K562 (cell line): ENCODE data around the gene PHKB. TPM values are rescaled to one million over a fixed set of nuclear protein-coding genes. Genes with fewer than 3 reads are reported as not detected.

Source experiments
- ATAC-seq: fragments of 200-7000 bp; cut with Tn5 transposase; 3 replicates; pipeline ENCODE4 v1.9.1; 2020; ENCODE audit warnings: moderate library complexity
- BruUV-seq: library from RNA; stranded (reverse); fragments of 400-500 nt; replicated peaks from 2 replicates; lab custom pipeline; 2021; lab: Mats Ljungman, UMichigan
- CTCF ChIA-PET: fragments of 300-600 bp; formaldehyde crosslinking; extraction: SDS; loops from one replicate; lab custom pipeline; 2021; ENCODE audit warnings: low intra/inter-chr PET ratio; lab: Yijun Ruan, JAX
- POLR2A ChIA-PET: fragments of 300-600, 350-650 bp; sonication (Branson Sonifier 250); formaldehyde crosslinking; extraction: SDS; loops from one replicate; lab custom pipeline; 2021; ENCODE audit warnings: antibody characterized with exemption, inconsistent platforms; lab: Yijun Ruan, JAX
- DNase-seq, 4 experiments: peaks; one replicate each; pipeline versions ENCODE4 v3.0.0 to v3.0.0-alpha.2; 2011 to 2018; ENCODE audit warnings: low spot score in 3 of 4, mixed read lengths in 3 of 4; ENCODE audit errors: extremely low read depth in 1 of 4
- FAIRE-seq: peaks from 2 replicates; lab custom pipeline; 2011; peaks lifted over from hg19 to GRCh38; lab: Jason Lieb, UNC
- H2AFZ ChIP-seq: 2 replicates; pipeline ENCODE4 v1.6.0; 2011; ENCODE audit warnings: low read depth, low read length, control low read depth, inconsistent platforms
- H3K27ac ChIP-seq: fragments of 200-600 bp; 3 replicates; pipeline ENCODE4 v1.8.0; 2011; ENCODE audit warnings: low read depth, mild to moderate bottlenecking, control low read depth, inconsistent platforms, low read length, moderate library complexity, mixed read lengths; ENCODE audit errors: extremely low read depth
- H3K27me3 ChIP-seq, 2 experiments: fragments of 300-600 bp in 1 of 2; 2 replicates in 1 of 2; 3 replicates in 1 of 2; pipeline versions ENCODE4 v1.6.0 to v1.8.0; 2011; ENCODE audit warnings: inconsistent platforms in 2 of 2, low read length in 2 of 2, mild to moderate bottlenecking in 1 of 2, mixed read lengths in 1 of 2, moderate library complexity in 1 of 2; ENCODE audit not compliant: control insufficient read depth in 2 of 2, insufficient read depth in 2 of 2
- H3K36me3 ChIP-seq: fragments of 300-600 bp; 3 replicates; pipeline ENCODE4 v1.8.0; 2011; ENCODE audit warnings: mild to moderate bottlenecking, low read length, inconsistent platforms; ENCODE audit not compliant: control insufficient read depth, insufficient read depth
- H3K4me1 ChIP-seq, 2 experiments: fragments of 200-600 bp in 1 of 2; replicated peaks in 1 of 2; 2 replicates in 1 of 2; 3 replicates in 1 of 2; pipeline versions ENCODE4 v1.5.1 to v1.8.0; 2011; ENCODE audit warnings: inconsistent platforms in 2 of 2, low read length in 2 of 2, mild to moderate bottlenecking in 1 of 2, mixed read lengths in 1 of 2, moderate library complexity in 1 of 2; ENCODE audit not compliant: control insufficient read depth in 2 of 2, insufficient read depth in 2 of 2
- H3K4me2 ChIP-seq: 2 replicates; pipeline ENCODE4 v1.6.1; 2011; ENCODE audit warnings: low read length, control low read depth, inconsistent platforms, mixed read lengths; ENCODE audit not compliant: insufficient read depth
- H3K4me3 ChIP-seq: fragments of 200-600 bp; sonication (generic), shearing (Covaris generic); 2 replicates; pipeline ENCODE4 v1.5.1; 2016; ENCODE audit warnings: control low read depth, inconsistent platforms
- H3K79me2 ChIP-seq: fragments of 200-600 bp; 3 replicates; pipeline ENCODE4 v1.8.0; 2011; ENCODE audit warnings: low read length, inconsistent platforms; ENCODE audit not compliant: control insufficient read depth, insufficient read depth
- H3K9ac ChIP-seq, 2 experiments: 2 replicates each; pipeline versions ENCODE4 v1.6.0 to v1.6.1; 2011; ENCODE audit warnings: low read depth in 2 of 2, low read length in 2 of 2, control low read depth in 1 of 2, inconsistent platforms in 1 of 2, mild to moderate bottlenecking in 1 of 2, mixed read lengths in 1 of 2; ENCODE audit not compliant: insufficient read depth in 1 of 2
- H3K9me1 ChIP-seq: one replicate; pipeline ENCODE4 v1.6.0; 2011; ENCODE audit warnings: inconsistent platforms, mild to moderate bottlenecking, low read length, moderate library complexity; ENCODE audit not compliant: control insufficient read depth, insufficient read depth
- H3K9me3 ChIP-seq: replicated peaks from 2 replicates; pipeline ENCODE4 v1.5.1; 2011; ENCODE audit warnings: low read depth, low read length, inconsistent platforms; ENCODE audit not compliant: control insufficient read depth, insufficient read depth
- H4K20me1 ChIP-seq: replicated peaks from 2 replicates; pipeline ENCODE4 v1.6.1; 2011; ENCODE audit warnings: low read length, inconsistent platforms, mixed read lengths; ENCODE audit not compliant: control insufficient read depth, insufficient read depth
- CHD4 ChIP-seq: fragments of 200-600 bp; sonication (generic); IDR thresholded peaks from 3 replicates; pipeline ENCODE4 v1.6.1; 2012; ENCODE audit warnings: low read depth, mild to moderate bottlenecking, mixed read lengths, low read length, inconsistent platforms; ENCODE audit not compliant: insufficient read depth, insufficient replicate concordance, poor library complexity, severe bottlenecking
- CTBP1 ChIP-seq: fragments of 450-650 bp; IDR thresholded peaks from 2 replicates; pipeline ENCODE4 v1.6.1; 2016; ENCODE audit warnings: borderline replicate concordance
- MCM5 ChIP-seq: fragments of 450-650 bp; IDR thresholded peaks from 2 replicates; pipeline ENCODE4 v1.6.1; 2016; ENCODE audit warnings: low read depth
- MYNN ChIP-seq, 2 experiments: sonication (generic); formaldehyde crosslinking in 1 of 2; IDR thresholded peaks; 2 replicates each; pipeline versions ENCODE4 v1.5.0 to v1.6.1; 2016 to 2020; ENCODE audit warnings: antibody characterized with exemption in 1 of 2, missing genetic modification reagents in 1 of 2
- POU5F1 ChIP-seq: fragments of 150-350 bp; IDR thresholded peaks from 2 replicates; pipeline ENCODE4 v1.6.1; 2014; ENCODE audit warnings: borderline replicate concordance, low read length, low read depth, mild to moderate bottlenecking; ENCODE audit not compliant: partially characterized antibody
- PREB ChIP-seq: sonication (generic); formaldehyde crosslinking; IDR thresholded peaks from 2 replicates; pipeline ENCODE4 v1.8.1; 2023; ENCODE audit warnings: mild to moderate bottlenecking, missing genetic modification reagents
- SETDB1 ChIP-seq: IDR thresholded peaks from one replicate; pipeline ENCODE4 v1.6.1; 2012; ENCODE audit warnings: low read length, control low read depth, inconsistent platforms
- SOX6 ChIP-seq: fragments of 450-650 bp; IDR thresholded peaks from 2 replicates; pipeline ENCODE4 v1.6.1; 2014; ENCODE audit warnings: mild to moderate bottlenecking
- TAF7 ChIP-seq: fragments of 450-650 bp; IDR thresholded peaks from 2 replicates; pipeline ENCODE4 v1.6.1; 2016; ENCODE audit warnings: missing genetic modification characterization, missing compliant biosample characterization
- THAP7 ChIP-seq: fragments of 250-450 bp; sonication (Bioruptor Pico); IDR thresholded peaks from 2 replicates; pipeline ENCODE4 v1.5.0; 2021
- ZNF134 ChIP-seq: fragments of 250-450 bp; sonication (Bioruptor Pico); conservative IDR thresholded peaks from 2 replicates; pipeline ENCODE4 v1.4.0; 2020
- ZNF277 ChIP-seq: fragments of 250-450 bp; sonication (Bioruptor Pico); IDR thresholded peaks from 2 replicates; pipeline ENCODE4 v1.8.0; 2022; ENCODE audit warnings: inconsistent platforms, mild to moderate bottlenecking, moderate library complexity, borderline replicate concordance
- ZNF316 ChIP-seq: fragments of 450-650 bp; IDR thresholded peaks from 2 replicates; pipeline ENCODE4 v1.6.1; 2016
- WGBS: fragments of 100-300 bp; shearing (Covaris generic); methylation state at CpG from one replicate; pipeline ENCODE4 v1.1.6; 2016; ENCODE audit warnings: low coverage, mixed read lengths; ENCODE audit not compliant: insufficient coverage; ENCODE audit errors: missing lambda C conversion rate; 5-methylcytosine and 5-hydroxymethylcytosine counted together
- in situ Hi-C: fragments of 300-500 bp; cut with MboI; formaldehyde crosslinking; loops from 4 replicates; pipeline ENCODE4 v1.15.0; 2018; ENCODE audit warnings: inconsistent platforms, mixed read lengths
- intact Hi-C: fragments of 100-400 bp; cut with micrococcal nuclease; formaldehyde crosslinking; loops from 2 replicates; pipeline ENCODE4 v1.14.2; 2022
- polyA plus RNA-seq, 8 experiments: library from polyadenylated mRNA; depleted of rRNA in 4 of 8; stranded (reverse) in 5 of 8; unstranded in 3 of 8; fragments of >200 nt; fragmentation: Nextera tagmentation in 2 of 8; fragmentation: Illumina TruSeq in 1 of 8; extraction: Ambion mirVana in 2 of 8; extraction: Trizol in 1 of 8; gene quantifications; 2 replicates each; pipeline versions ENCODE4 v1.2.1 to v1.2.3, GENCODE V29; 2011 to 2014; ENCODE audit warnings: inconsistent platforms in 1 of 8, missing spikeins in 1 of 8
- total RNA-seq, 7 experiments: library from RNA; depleted of rRNA in 6 of 7; stranded (reverse); fragments of >200 nt in 6 of 7; fragmentation: Illumina TruSeq in 2 of 7; extraction: Trizol in 2 of 7; gene quantifications; 2 replicates each; pipeline versions ENCODE4 v1.2.1 to v1.2.3, GENCODE V29; 2011 to 2021; ENCODE audit warnings: low replicate concordance in 1 of 7

The PHKB gene
- total and polyA plus RNA-seq, 9 of the 15 experiments (the other 6 are each of a cell fraction or from before 2014, with no cell fraction given), result 24.7 to 92.3 (median 67.0) TPM

GRCh38 chr16:47611848-47612493 lies 150.8 kb downstream of the PHKB start:
- DNase-seq, result no peak
- ATAC-seq, result no peak
- CTCF ChIA-PET, result no interaction called here
- Histone ChIP-seq H3K9me1 (no peaks in the 10 kb centered on the region), H3K27ac (no peak overlapping the region), H3K4me2 (no peak overlapping the region), H3K9me3 (no peaks in the 10 kb centered on the region)
- in situ Hi-C loops, result no loop called here
- BruUV-seq, result no TSS peak
- TF ChIP-seq MCM5, result no peak
- no peak for TF ChIP-seq TAF7 (tag)
- no peak for TF ChIP-seq SOX6
- no peak for TF ChIP-seq MYNN (IDR thresholded peaks at IDR 0.05)
- TF ChIP-seq MYNN (CRISPR knock-in tag; IDR thresholded peaks at IDR 0.05), result no peak
- no peak for TF ChIP-seq CHD4
- TF ChIP-seq SETDB1, result no peak
- no peak for TF ChIP-seq ZNF277
- TF ChIP-seq POU5F1, result no peak
- TF ChIP-seq CTBP1, result no peak
- TF ChIP-seq PREB (CRISPR knock-in tag), result no peak
- TF ChIP-seq ZNF316, result no peak
- no peak for TF ChIP-seq THAP7
- TF ChIP-seq ZNF134, result no peak
- TF ChIP-seq, all 486 proteins: peak for 0
- H2AFZ ChIP-seq, result no peak overlapping the region
- peaks cover 32% of the 10 kb centered on the region for H3K36me3 ChIP-seq
- H3K9ac ChIP-seq, result no peak overlapping the region
- intact Hi-C loops, result no loop called here
- no peaks in the 10 kb centered on the region for H3K4me1 ChIP-seq
- no peaks in the 10 kb centered on the region for H3K27me3 ChIP-seq
- H3K79me2 ChIP-seq, result no peaks in the 10 kb centered on the region; the same call in 1 of the 3 replicates
- POLR2A ChIA-PET, result no interaction called here
- no peaks in the 10 kb centered on the region for H4K20me1 ChIP-seq
- 96% methylated on average over 4 of the region's 4 CpGs for WGBS
- FAIRE-seq, result no peak
- no peak overlapping the region for H3K4me3 ChIP-seq
